HG02885 (cell line): ENCODE results near the gene FKRP.
A peak's percentile ranks its signal among the peaks of the same experiment; 100 is the strongest.

Experiments used
- ATAC-seq: cut with Tn5 transposase; IDR thresholded peaks from one replicate; pipeline ENCODE4 v1.9.1; 2021; ENCODE audit warnings: mild to moderate bottlenecking; ENCODE audit not compliant: unreplicated experiment, poor library complexity

Gene FKRP

GRCh38 chr19:46718934-46719622, 26.8 kb upstream of the FKRP start:
- ATAC-seq = peak; percentile 29

GRCh38 chr19:46719629-46720502, 26.0 kb upstream of the FKRP start:
- ATAC-seq = no peak

- no peak for ATAC-seq
Measured at GRCh38 chr19:46720503-46721239, 25.2 kb upstream of the FKRP start.

GRCh38 chr19:46721269-46722003, 24.4 kb upstream of the FKRP start:
- ATAC-seq = no peak

- no peak for ATAC-seq
Measured at GRCh38 chr19:46722004-46722380, 23.9 kb upstream of the FKRP start.

GRCh38 chr19:46722421-46723022, 23.3 kb upstream of the FKRP start:
- ATAC-seq = no peak

GRCh38 chr19:46723023-46723461, 22.8 kb upstream of the FKRP start:
- no peak for ATAC-seq

- no peak for ATAC-seq
Measured at GRCh38 chr19:46723471-46723870, 22.4 kb upstream of the FKRP start.

GRCh38 chr19:46724468-46724867, 21.4 kb upstream of the FKRP start:
- ATAC-seq = no peak

- ATAC-seq = no peak
Measured at GRCh38 chr19:46725036-46725820, 20.6 kb upstream of the FKRP start.

- ATAC-seq = no peak
Measured at GRCh38 chr19:46725859-46726393, 19.9 kb upstream of the FKRP start.

GRCh38 chr19:46726551-46726950, 19.3 kb upstream of the FKRP start:
- ATAC-seq = no peak

- no peak for ATAC-seq
Measured at GRCh38 chr19:46726971-46727501, 18.8 kb upstream of the FKRP start.

- ATAC-seq = no peak
Measured at GRCh38 chr19:46727757-46728156, 18.1 kb upstream of the FKRP start.

- no peak for ATAC-seq
Measured at GRCh38 chr19:46728208-46728607, 17.6 kb upstream of the FKRP start.

- ATAC-seq = no peak
Measured at GRCh38 chr19:46728693-46729339, 17.0 kb upstream of the FKRP start.

- no peak for ATAC-seq
Measured at GRCh38 chr19:46729696-46730095, 16.2 kb upstream of the FKRP start.

- ATAC-seq = no peak
Measured at GRCh38 chr19:46730187-46730586, 15.7 kb upstream of the FKRP start.
